ENCODE measurements around the gene FOXO3. TPM values are rescaled to one million over a fixed set of nuclear protein-coding genes. Genes with fewer than 3 reads are reported as not detected.

The FOXO3 gene
- total and polyA plus RNA-seq, 2 of the 8 experiments (the other 6 are each of a cell fraction or from before 2014, with no cell fraction given), result 13.1 to 19.3 TPM

DNA sequence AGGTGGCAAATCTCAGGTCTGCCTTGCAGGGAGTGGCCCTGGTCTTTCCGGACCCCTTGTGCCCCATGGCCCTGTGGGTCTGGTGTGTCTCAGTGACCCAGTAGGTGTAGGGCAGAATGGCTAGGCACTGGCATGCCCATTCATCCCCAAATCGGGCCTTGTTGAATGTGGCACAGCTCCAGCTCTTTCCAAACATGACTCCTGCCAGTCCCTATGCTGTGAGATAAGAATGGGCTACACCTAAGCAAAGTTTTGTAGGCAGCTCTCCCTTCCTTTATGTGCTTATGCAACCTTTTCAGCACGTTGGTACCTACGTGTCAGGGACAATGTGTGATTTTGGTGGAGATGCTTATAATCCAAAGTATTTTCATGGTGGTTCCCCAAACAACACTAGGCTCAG, 33.9 kb downstream of the FOXO3 start:
- Histone ChIP-seq H4K5ac (ENCODE audit: insufficient read length, low read depth, low read length) (no peak overlapping the region), H3K9me3 (ENCODE audit: insufficient read depth in 2 of 2, low read depth in 1 of 2, low read length in 1 of 2) (no peaks in the 10 kb centered on the region), H3K4ac (replicated peaks; ENCODE audit: insufficient read length, low read depth, low read length) (no peak overlapping the region), H3K79me2 (ENCODE audit: control insufficient read depth in 1 of 2, insufficient read depth in 2 of 2, low read length in 2 of 2) (peaks cover 0 to 91% of the 10 kb centered on the region in 2 experiments; a peak in 2 of 4 replicates), H4K91ac (replicated peaks; ENCODE audit: insufficient read length, low read length) (no peak overlapping the region), H3K23ac (ENCODE audit: insufficient read length) (no peak overlapping the region), H3K18ac (ENCODE audit: extremely low read depth, low read length) (peak overlapping the region; percentile 74; the same call in 1 of the 2 replicates), H4K8ac (ENCODE audit: extremely low read depth, insufficient read depth, low read length) (no peak overlapping the region), H3K79me1 (ENCODE audit: low read depth, low read length) (peaks cover 6% of the 10 kb centered on the region; the same call in 1 of the 2 replicates), H2AFZ (ENCODE audit: low read length) (no peak overlapping the region), H3K9ac (replicated peaks in 1 of 4; ENCODE audit: extremely low read depth in 1 of 4, low read depth in 3 of 4, low read length in 3 of 4) (no peak overlapping the region; a peak in 1 of 7 replicates), H3K14ac (ENCODE audit: insufficient read length) (no peak overlapping the region), H3K36me3 (ENCODE audit: control insufficient read depth in 2 of 4, insufficient read depth in 4 of 4, low read length in 3 of 4) (no peaks in the 10 kb centered on the region), H2BK120ac (replicated peaks; ENCODE audit: low read depth, low read length) (no peak overlapping the region), H2BK20ac (ENCODE audit: low read length) (no peak overlapping the region), H4K20me1 (replicated peaks in 1 of 2; ENCODE audit: control insufficient read depth in 1 of 2, insufficient read depth in 2 of 2, low read length in 2 of 2) (peaks cover 0 to 2% of the 10 kb centered on the region in 2 experiments), H2AK5ac (ENCODE audit: low read depth, low read length) (no peak overlapping the region), H3K27me3 (replicated peaks in 1 of 4; ENCODE audit: control insufficient read depth in 3 of 4, extremely low read depth in 1 of 4, insufficient read depth in 3 of 4, low read length in 3 of 4) (no peaks in the 10 kb centered on the region), H3K4me2 (ENCODE audit: insufficient read depth in 1 of 2, low read depth in 2 of 2, low read length in 2 of 2) (no peak overlapping the region), H3K4me3 (ENCODE audit: extremely low read depth in 1 of 4, insufficient read depth in 2 of 4, low read depth in 3 of 4, low read length in 4 of 4) (no peak overlapping the region), H2BK12ac (ENCODE audit: low read depth, low read length) (no peak overlapping the region), H2BK5ac (ENCODE audit: low read depth, low read length) (no peak overlapping the region), H3K4me1 (replicated peaks in 1 of 4; ENCODE audit: control insufficient read depth in 3 of 4, insufficient read depth in 4 of 4, low read length in 3 of 4) (peaks cover 0 to 6% (median 4%) of the 10 kb centered on the region in 4 experiments; a peak in 3 of 7 replicates), H2BK15ac (ENCODE audit: low read length) (no peak overlapping the region), H3K23me2 (ENCODE audit: low read depth, low read length) (no peaks in the 10 kb centered on the region), H3K27ac (ENCODE audit: low read depth, low read length) (no peak overlapping the region), H3K56ac (replicated peaks; ENCODE audit: insufficient read length, low read depth, low read length) (no peak overlapping the region)
- DNase-seq (ENCODE audit: low read depth in 1 of 2, low spot score in 2 of 2), result no peak
- CTCF ChIA-PET (ENCODE audit: partially characterized antibody), result no interaction called here
- WGBS, 2 experiments (ENCODE audit: extremely low coverage in 1 of 2, insufficient coverage in 1 of 2, insufficient read length in 1 of 2, insufficient replicate concordance in 2 of 2, low coverage in 1 of 2, low lambda C conversion rate in 2 of 2, missing lambda C conversion rate in 1 of 2), result 78% methylated on average over 4 of the region's 4 CpGs; no CpG with 5 or more reads in 1 of the 2 experiments
- FAIRE-seq, result no peak
- POLR2A ChIA-PET (ENCODE audit: partially characterized antibody), result interaction anchor here (0.7 kb wide), 2 partner anchors 9 to 34 kb away, joined by 3 read pairs; partner anchors contain the start of gene FOXO3
- no peak for TF ChIP-seq CHD2 (IDR thresholded peaks at IDR 0.05; ENCODE audit: low read length)
- no peak for TF ChIP-seq BRCA1 (IDR thresholded peaks at IDR 0.05; ENCODE audit: low read depth, low read length)
- no peak for TF ChIP-seq POU5F1 (IDR thresholded peaks at IDR 0.05; ENCODE audit: low read depth, low read length)
- TF ChIP-seq HDAC2 (IDR thresholded peaks at IDR 0.05; ENCODE audit: borderline replicate concordance in 1 of 2, low read depth in 2 of 2, low read length in 2 of 2), result no peak
- no peak for TF ChIP-seq BCL11A (IDR thresholded peaks at IDR 0.05; ENCODE audit: low read depth in 2 of 2, low read length in 2 of 2)
- no peak for TF ChIP-seq NANOG (IDR thresholded peaks at IDR 0.05; ENCODE audit: insufficient read depth, low read depth, low read length, poor library complexity, severe bottlenecking)
- no peak for TF ChIP-seq SIRT6 (IDR thresholded peaks at IDR 0.05; ENCODE audit: low read length)
